BJ (cell line): ENCODE data around the gene MSX2. TPM values are rescaled to one million over a fixed set of nuclear protein-coding genes. Genes with fewer than 3 reads are reported as not detected.

ENCODE experiments used
- CTCF ChIA-PET: fragments of 350-600 bp; formaldehyde crosslinking; extraction: SDS; loops from one replicate; lab custom pipeline; 2021; ENCODE audit warnings: antibody characterized with exemption, inconsistent platforms; lab: Yijun Ruan, JAX
- POLR2A ChIA-PET: fragments of 300-600 bp; sonication (Branson Sonifier 250); formaldehyde crosslinking; extraction: SDS; loops from one replicate; lab custom pipeline; 2021; ENCODE audit warnings: antibody characterized with exemption; lab: Charles Lee
- DNase-seq: peaks from one replicate; pipeline ENCODE4 v3.0.0-alpha.2; 2011; ENCODE audit warnings: low read depth
- H3K27me3 ChIP-seq: 2 replicates; pipeline ENCODE4 v1.6.0; 2011; ENCODE audit warnings: low read length; ENCODE audit not compliant: control insufficient read depth, insufficient read depth
- H3K36me3 ChIP-seq: 2 replicates; pipeline ENCODE4 v1.5.1; 2011; ENCODE audit warnings: low read length; ENCODE audit not compliant: control insufficient read depth, insufficient read depth
- H3K4me3 ChIP-seq: 2 replicates; pipeline ENCODE4 v1.5.1; 2011; ENCODE audit warnings: low read depth, mild to moderate bottlenecking, control low read depth, low read length
- polyA plus RNA-seq: library from polyadenylated mRNA; depleted of rRNA; stranded (reverse); fragments of >200 nt; gene quantifications from 2 replicates; pipeline ENCODE4 v1.2.3, GENCODE V29; 2011
- TF ChIP-seq, protein P1 (sequence below): IDR thresholded peaks from 2 replicates; pipeline ENCODE4 v1.5.1; 2011; ENCODE audit warnings: low read depth, mild to moderate bottlenecking, control low read depth, inconsistent platforms, low read length, moderate library complexity; ENCODE audit not compliant: insufficient read depth

MSX2 gene
- polyA plus RNA-seq, 1 experiment: 2.1 TPM

DNA sequence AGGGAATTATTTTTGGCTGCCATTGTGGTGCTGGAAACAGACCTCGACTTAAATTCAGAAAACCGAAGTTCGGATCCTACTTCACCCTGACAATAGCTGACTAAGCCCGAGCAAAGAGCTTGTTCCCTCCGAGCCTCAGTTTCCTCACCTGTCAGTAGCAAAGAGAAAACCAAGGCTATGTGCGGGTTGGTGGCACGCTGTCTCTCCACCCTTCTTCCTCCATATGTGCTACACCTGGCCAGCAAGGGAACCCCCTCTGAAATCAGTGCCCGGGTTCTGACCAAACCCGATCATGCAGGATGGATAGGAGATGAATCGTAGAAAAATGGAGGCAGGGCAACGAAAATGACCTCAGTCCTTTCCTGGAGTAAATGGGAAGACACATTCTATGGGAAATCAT is 16.7 kb upstream of the MSX2 start:
- CTCF ChIA-PET: no interaction called here
- no peak overlapping the region for H3K4me3 ChIP-seq
- H3K36me3 ChIP-seq: no peaks in the 10 kb centered on the region
- H3K27me3 ChIP-seq: peaks cover 2% of the 10 kb centered on the region; the same call in 1 of the 2 replicates
- no peak for DNase-seq
- TF ChIP-seq, protein P1, sequence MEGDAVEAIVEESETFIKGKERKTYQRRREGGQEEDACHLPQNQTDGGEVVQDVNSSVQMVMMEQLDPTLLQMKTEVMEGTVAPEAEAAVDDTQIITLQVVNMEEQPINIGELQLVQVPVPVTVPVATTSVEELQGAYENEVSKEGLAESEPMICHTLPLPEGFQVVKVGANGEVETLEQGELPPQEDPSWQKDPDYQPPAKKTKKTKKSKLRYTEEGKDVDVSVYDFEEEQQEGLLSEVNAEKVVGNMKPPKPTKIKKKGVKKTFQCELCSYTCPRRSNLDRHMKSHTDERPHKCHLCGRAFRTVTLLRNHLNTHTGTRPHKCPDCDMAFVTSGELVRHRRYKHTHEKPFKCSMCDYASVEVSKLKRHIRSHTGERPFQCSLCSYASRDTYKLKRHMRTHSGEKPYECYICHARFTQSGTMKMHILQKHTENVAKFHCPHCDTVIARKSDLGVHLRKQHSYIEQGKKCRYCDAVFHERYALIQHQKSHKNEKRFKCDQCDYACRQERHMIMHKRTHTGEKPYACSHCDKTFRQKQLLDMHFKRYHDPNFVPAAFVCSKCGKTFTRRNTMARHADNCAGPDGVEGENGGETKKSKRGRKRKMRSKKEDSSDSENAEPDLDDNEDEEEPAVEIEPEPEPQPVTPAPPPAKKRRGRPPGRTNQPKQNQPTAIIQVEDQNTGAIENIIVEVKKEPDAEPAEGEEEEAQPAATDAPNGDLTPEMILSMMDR: no peak
- POLR2A ChIA-PET: no interaction called here

DNA sequence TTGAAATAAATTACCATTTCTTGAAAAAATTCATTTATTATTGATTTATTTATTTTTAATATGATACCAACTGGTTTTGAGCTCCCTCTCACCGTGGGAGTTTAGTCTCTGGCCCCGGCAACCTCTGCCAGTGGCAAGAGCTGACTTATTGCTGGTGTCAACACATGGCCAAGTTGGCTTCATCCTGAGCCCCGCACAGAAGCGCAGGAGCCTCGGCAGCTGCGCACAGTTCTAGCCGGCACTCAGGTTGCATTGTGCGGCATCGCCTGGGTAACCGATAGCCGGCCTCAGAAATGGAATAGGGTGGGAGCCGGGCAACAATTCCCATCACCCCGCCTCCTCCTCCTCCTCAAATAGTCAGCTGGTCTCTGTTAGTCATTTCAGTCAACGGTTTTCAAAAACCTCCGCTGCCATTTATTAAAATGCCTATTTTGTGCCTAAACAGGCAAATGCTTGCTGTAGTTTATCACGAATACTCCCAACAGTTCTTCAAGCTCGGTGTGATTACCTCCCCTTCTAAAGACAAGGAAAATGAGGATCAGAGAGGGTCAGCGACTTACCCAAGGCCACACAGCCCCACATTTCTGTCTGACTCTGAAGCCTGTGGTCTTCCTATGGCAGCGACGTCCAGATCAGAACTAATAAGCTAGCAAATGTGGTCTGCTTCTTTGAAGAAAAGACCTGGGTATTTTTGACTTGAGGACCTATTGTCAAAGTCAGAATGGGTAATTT is 15.7 kb upstream of the MSX2 start:
- no peak for DNase-seq
- POLR2A ChIA-PET: no interaction called here
- H3K27me3 ChIP-seq: peaks cover 2% of the 10 kb centered on the region; the same call in 1 of the 2 replicates
- no peaks in the 10 kb centered on the region for H3K36me3 ChIP-seq
- TF ChIP-seq, protein P1: no peak
- CTCF ChIA-PET: no interaction called here
- no peak overlapping the region for H3K4me3 ChIP-seq

DNA sequence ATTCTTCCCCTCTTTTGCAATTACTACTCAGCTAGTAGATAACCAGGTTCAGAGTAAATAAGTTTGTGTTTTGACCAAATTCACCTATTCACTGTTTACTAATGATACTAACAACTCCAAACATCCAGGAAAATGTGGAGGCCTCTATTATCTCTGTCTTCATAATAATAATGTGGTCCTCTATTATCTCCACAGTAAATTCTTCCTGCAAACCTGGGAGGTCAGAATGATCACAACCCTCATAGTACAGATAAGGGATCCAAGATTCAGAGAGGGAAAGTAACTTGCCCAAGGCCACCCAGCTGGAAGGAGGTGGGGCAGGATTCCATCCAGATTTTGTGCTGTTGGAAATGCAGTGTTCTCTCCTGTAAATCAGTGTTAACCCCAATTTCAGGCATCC is 9.6 kb upstream of the MSX2 start:
- ChIA-PET POLR2A (no interaction called here), CTCF (no interaction called here)
- Histone ChIP-seq H3K36me3 (no peaks in the 10 kb centered on the region), H3K27me3 (peaks cover 3% of the 10 kb centered on the region), H3K4me3 (no peak overlapping the region)
- TF ChIP-seq, protein P1: no peak
- DNase-seq: no peak

DNA sequence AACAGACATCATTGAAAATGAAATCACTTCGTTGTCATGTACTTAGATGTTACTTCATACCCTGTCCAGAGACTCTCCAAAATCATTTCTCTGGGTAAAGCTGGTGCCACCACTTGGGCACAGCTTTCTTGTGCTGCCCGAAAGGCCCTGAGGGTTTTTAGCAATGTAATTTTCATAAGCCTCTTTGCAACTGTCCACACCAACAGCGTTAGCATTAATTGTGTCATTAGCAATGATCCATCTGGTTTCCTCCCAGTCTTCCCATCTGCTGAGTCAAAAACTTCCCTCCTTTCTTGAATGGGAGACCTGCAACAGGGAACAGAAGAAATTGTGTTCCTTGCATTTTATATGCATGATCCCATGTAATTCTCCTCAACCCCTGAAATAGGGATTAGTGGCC is 8.6 kb upstream of the MSX2 start:
- CTCF ChIA-PET: no interaction called here
- peaks cover 9% of the 10 kb centered on the region for H3K27me3 ChIP-seq
- POLR2A ChIA-PET: no interaction called here
- no peaks in the 10 kb centered on the region for H3K36me3 ChIP-seq
- TF ChIP-seq, protein P1: no peak
- DNase-seq: no peak
- H3K4me3 ChIP-seq: no peak overlapping the region

DNA sequence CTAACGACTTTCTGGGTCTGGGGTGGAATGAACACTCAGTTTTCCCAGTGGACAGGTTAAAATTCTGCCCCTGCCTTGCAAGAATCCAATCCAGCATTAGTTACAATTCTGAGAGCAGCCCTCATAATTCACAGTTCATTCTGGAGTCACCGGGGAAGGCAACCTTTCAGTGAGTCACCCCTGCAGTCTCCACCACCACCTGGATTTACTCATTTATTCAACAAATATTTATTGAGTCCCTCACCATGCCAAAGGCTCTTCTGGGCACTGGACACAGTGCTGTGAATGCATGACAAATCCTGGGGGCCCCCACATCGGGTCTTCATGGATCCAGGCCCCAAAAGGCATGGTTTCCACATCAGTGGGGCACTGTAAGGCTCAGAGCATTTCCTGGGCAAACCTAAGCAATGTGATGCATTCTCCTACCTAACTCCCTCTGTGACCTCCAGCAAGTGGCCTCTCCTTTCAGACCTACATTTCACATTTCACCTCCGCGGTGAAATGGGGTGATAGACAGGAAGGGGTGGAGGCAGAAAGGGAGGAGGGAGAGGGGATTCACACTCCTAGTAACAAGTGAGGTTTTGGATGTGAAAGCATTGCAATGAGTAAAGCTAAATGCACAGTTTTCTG is 6.4 kb upstream of the MSX2 start:
- peaks cover 19% of the 10 kb centered on the region for H3K27me3 ChIP-seq
- ChIA-PET CTCF (no interaction called here), POLR2A (no interaction called here)
- DNase-seq: no peak
- TF ChIP-seq, protein P1: no peak
- H3K36me3 ChIP-seq: no peaks in the 10 kb centered on the region
- no peak overlapping the region for H3K4me3 ChIP-seq
